Forelimb muscle (tissue), 1 donor: Measurements from ENCODE around the gene SLCO2A1. TPM values are rescaled to one million over a fixed set of nuclear protein-coding genes. Genes with fewer than 3 reads are reported as not detected.

Experiments used
- DNase-seq: peaks from one replicate; pipeline ENCODE4 v3.0.0-alpha.2; 2013; ENCODE audit warnings: low read depth
- polyA plus RNA-seq: library from polyadenylated mRNA; unstranded; fragments of 120-200 nt; gene quantifications from one replicate; pipeline ENCODE4 v1.2.1, GENCODE V29; 2013; ENCODE audit not compliant: insufficient read length

SLCO2A1 gene
- polyA plus RNA-seq, 1 donor: 1.8 TPM

GRCh38 chr3:133980550-133980949 lies 49.2 kb downstream of the SLCO2A1 start:
- no peak for DNase-seq

- no peak for DNase-seq
These were observed 49.7 kb downstream of the SLCO2A1 start for GRCh38 chr3:133980035-133980434.

- no peak for DNase-seq
These were observed 50.2 kb downstream of the SLCO2A1 start for GRCh38 chr3:133979553-133979952.

GRCh38 chr3:133977568-133977967 lies 52.2 kb downstream of the SLCO2A1 start:
- no peak for DNase-seq

- no peak for DNase-seq
These were observed 56.3 kb downstream of the SLCO2A1 start for GRCh38 chr3:133973249-133973980.

GRCh38 chr3:133972156-133972555 lies 57.6 kb downstream of the SLCO2A1 start:
- DNase-seq: no peak

GRCh38 chr3:133970916-133971315 lies 58.8 kb downstream of the SLCO2A1 start:
- DNase-seq: no peak

- DNase-seq: no peak
These were observed 59.4 kb downstream of the SLCO2A1 start for GRCh38 chr3:133970339-133970738.

GRCh38 chr3:133967992-133968892 lies 61.5 kb downstream of the SLCO2A1 start:
- no peak for DNase-seq

GRCh38 chr3:133966954-133967353 lies 62.8 kb downstream of the SLCO2A1 start:
- no peak for DNase-seq

GRCh38 chr3:133965906-133966305 lies 63.8 kb downstream of the SLCO2A1 start:
- DNase-seq: no peak

GRCh38 chr3:133965013-133965570 lies 64.6 kb downstream of the SLCO2A1 start:
- no peak for DNase-seq

GRCh38 chr3:133964547-133964946 lies 65.2 kb downstream of the SLCO2A1 start:
- DNase-seq: no peak

- DNase-seq: no peak
These were observed 65.9 kb downstream of the SLCO2A1 start for GRCh38 chr3:133963657-133964396.

GRCh38 chr3:133962849-133963248 lies 66.9 kb downstream of the SLCO2A1 start:
- DNase-seq: no peak

GRCh38 chr3:133958071-133958805 lies 71.5 kb downstream of the SLCO2A1 start:
- DNase-seq: no peak

- no peak for DNase-seq
These were observed 72.7 kb downstream of the SLCO2A1 start for GRCh38 chr3:133956982-133957381.

- DNase-seq: no peak
These were observed 73.4 kb downstream of the SLCO2A1 start for GRCh38 chr3:133956353-133956752.

GRCh38 chr3:133955892-133956291 lies 73.8 kb downstream of the SLCO2A1 start:
- DNase-seq: no peak

- DNase-seq: no peak
These were observed 74.9 kb downstream of the SLCO2A1 start for GRCh38 chr3:133954717-133955360.

GRCh38 chr3:133953297-133953696 lies 76.4 kb downstream of the SLCO2A1 start:
- DNase-seq: no peak
